GM12891 (cell line): ENCODE results near the gene DHX34.
"Not testable (repeated sequence)": the region's sequence is repeated elsewhere in the genome, so short reads cannot be mapped to it uniquely, and the experiment has no call there.

Experiments used
- DNase-seq: peaks from one replicate; pipeline ENCODE4 v3.0.0; 2011; ENCODE audit warnings: low spot score; ENCODE audit not compliant: insufficient read length
- FAIRE-seq: peaks from 2 replicates; lab custom pipeline; 2011; peaks lifted over from hg19 to GRCh38; lab: Jason Lieb, UNC
- PAX5 ChIP-seq: IDR thresholded peaks from 2 replicates; pipeline ENCODE4 v1.6.1; 2011; ENCODE audit warnings: low read length, moderate library complexity, mild to moderate bottlenecking; ENCODE audit not compliant: insufficient read depth, severe bottlenecking
- POLR2A ChIP-seq: IDR thresholded peaks from 2 replicates; pipeline ENCODE4 v1.6.1; 2011; ENCODE audit warnings: low read depth, low read length, control low read depth
- POLR2AphosphoS5 ChIP-seq: IDR thresholded peaks from 2 replicates; pipeline ENCODE4 v1.6.1; 2011; ENCODE audit warnings: low read depth, low read length, control low read depth
- POU2F2 ChIP-seq: IDR thresholded peaks from 2 replicates; pipeline ENCODE4 v1.6.1; 2011; ENCODE audit warnings: low read depth, mild to moderate bottlenecking, control low read depth, low read length, moderate library complexity
- SPI1 ChIP-seq: IDR thresholded peaks from 2 replicates; pipeline ENCODE4 v1.6.1; 2011; ENCODE audit warnings: low read depth, low read length, control low read depth
- TAF1 ChIP-seq: IDR thresholded peaks from 2 replicates; pipeline ENCODE4 v1.6.1; 2011; ENCODE audit warnings: low read depth, low read length, control low read depth

Gene DHX34

GRCh38 chr19:47341734-47342133 is 7.4 kb upstream of the DHX34 start:
- FAIRE-seq (no peak), DNase-seq (no peak)
- TF ChIP-seq POLR2A = no peak
- no peak for TF ChIP-seq TAF1
- no peak for TF ChIP-seq PAX5
- no peak for TF ChIP-seq POU2F2
- no peak for TF ChIP-seq POLR2AphosphoS5
- no peak for TF ChIP-seq SPI1

- TF ChIP-seq SPI1 = no peak
- TF ChIP-seq POU2F2 = no peak
- TF ChIP-seq TAF1 = no peak
- no peak for TF ChIP-seq POLR2AphosphoS5
- no peak for TF ChIP-seq PAX5
- TF ChIP-seq POLR2A = no peak
- DNase-seq (no peak), FAIRE-seq (no peak)
Measured at GRCh38 chr19:47343194-47343802, 5.8 kb upstream of the DHX34 start.

- TF ChIP-seq POLR2A = no peak
- no peak for TF ChIP-seq POLR2AphosphoS5
- no peak for TF ChIP-seq PAX5
- no peak for TF ChIP-seq TAF1
- no peak for TF ChIP-seq SPI1
- no peak for DNase-seq
- FAIRE-seq = no peak
Measured at GRCh38 chr19:47344425-47344824, 4.7 kb upstream of the DHX34 start.

GRCh38 chr19:47346024-47346423 is 3.1 kb upstream of the DHX34 start:
- not testable (repeated sequence) for FAIRE-seq

GRCh38 chr19:47350630-47351029 is 1.5 kb downstream of the DHX34 start:
- FAIRE-seq (no peak), DNase-seq (no peak)
- TF ChIP-seq SPI1 (no peak), POU2F2 (no peak), TAF1 (no peak), PAX5 (no peak), POLR2AphosphoS5 (no peak), POLR2A (no peak)

More at GRCh38 chr19:47346024-47346423, 3.1 kb upstream of the DHX34 start:
- not testable (repeated sequence) for DNase-seq

- DNase-seq (no peak), FAIRE-seq (no peak)
- TF ChIP-seq POU2F2 (no peak), POLR2AphosphoS5 (no peak), PAX5 (no peak), SPI1 (no peak), TAF1 (no peak), POLR2A (no peak)
Measured at GRCh38 chr19:47351548-47351947, 2.4 kb downstream of the DHX34 start.

- TF ChIP-seq POU2F2 (no peak), TAF1 (no peak), SPI1 (no peak), PAX5 (no peak), POLR2AphosphoS5 (no peak), POLR2A (no peak)
- DNase-seq = no peak
- no peak for FAIRE-seq
Measured at GRCh38 chr19:47352095-47352494, 3.0 kb downstream of the DHX34 start.

GRCh38 chr19:47353307-47353712 is 4.2 kb downstream of the DHX34 start:
- DNase-seq (no peak), FAIRE-seq (no peak)
- TF ChIP-seq POLR2AphosphoS5 (no peak), TAF1 (no peak), POU2F2 (no peak), PAX5 (no peak), POLR2A (no peak), SPI1 (no peak)

- TF ChIP-seq POLR2A (no peak), TAF1 (no peak)
- DNase-seq (no peak), FAIRE-seq (no peak)
Measured at GRCh38 chr19:47356900-47357299, 7.8 kb downstream of the DHX34 start.

- DNase-seq = no peak
- TF ChIP-seq POU2F2 (no peak), SPI1 (no peak), TAF1 (no peak), PAX5 (no peak), POLR2A (no peak), POLR2AphosphoS5 (no peak)
- no peak for FAIRE-seq
Measured at GRCh38 chr19:47357788-47358680, 8.9 kb downstream of the DHX34 start.
